Endodermal cell (in vitro differentiated cells): Measurements from ENCODE around the gene EDA2R. TPM values are rescaled to one million over a fixed set of nuclear protein-coding genes. Genes with fewer than 3 reads are reported as not detected.

Experiments
- DNase-seq: peaks from one replicate; pipeline ENCODE4 v3.0.0-alpha.2; 2017
- H3K27ac ChIP-seq: 2 replicates; pipeline ENCODE4 v1.5.1; 2013; ENCODE audit warnings: mild to moderate bottlenecking, low read depth, low read length, moderate library complexity
- H3K27me3 ChIP-seq: 2 replicates; pipeline ENCODE4 v1.6.1; 2013; ENCODE audit warnings: mild to moderate bottlenecking, low read length, moderate library complexity; ENCODE audit not compliant: insufficient read depth, control insufficient read depth, poor library complexity, severe bottlenecking
- H3K36me3 ChIP-seq: 2 replicates; pipeline ENCODE4 v1.7.0; 2013; ENCODE audit warnings: mild to moderate bottlenecking, low read length, moderate library complexity; ENCODE audit not compliant: control insufficient read depth, insufficient read depth
- H3K4me1 ChIP-seq: one replicate; pipeline ENCODE4 v1.7.0; 2013; ENCODE audit warnings: low read length; ENCODE audit not compliant: control insufficient read depth, insufficient read depth
- H3K4me3 ChIP-seq: 2 replicates; pipeline ENCODE4 v1.5.1; 2013; ENCODE audit warnings: mild to moderate bottlenecking, low read length, moderate library complexity
- H3K9ac ChIP-seq: 2 replicates; pipeline ENCODE4 v1.6.1; 2013; ENCODE audit warnings: mild to moderate bottlenecking, low read length, moderate library complexity; ENCODE audit not compliant: poor library complexity, severe bottlenecking; ENCODE audit errors: extremely low read depth
- H3K9me3 ChIP-seq: 2 replicates; pipeline ENCODE4 v1.6.1; 2013; ENCODE audit warnings: mild to moderate bottlenecking, low read length, moderate library complexity; ENCODE audit not compliant: control insufficient read depth
- H3K27ac Mint-ChIP-seq: 2 replicates; pipeline ENCODE4 v1.8.0; 2020; ENCODE audit warnings: mixed read lengths
- H3K27me3 Mint-ChIP-seq: 2 replicates; pipeline ENCODE4 v1.8.0; 2021; ENCODE audit warnings: mild to moderate bottlenecking, mixed read lengths; ENCODE audit not compliant: insufficient read depth
- H3K36me3 Mint-ChIP-seq: 2 replicates; pipeline ENCODE4 v1.8.0; 2020; ENCODE audit warnings: low read depth, mixed read lengths
- H3K4me1 Mint-ChIP-seq: 2 replicates; pipeline ENCODE4 v1.8.0; 2020; ENCODE audit warnings: mixed read lengths
- H3K4me3 Mint-ChIP-seq: 2 replicates; pipeline ENCODE4 v1.8.0; 2020; ENCODE audit warnings: mild to moderate bottlenecking, moderate library complexity, mixed read lengths
- H3K9me3 Mint-ChIP-seq: 2 replicates; pipeline ENCODE4 v1.8.0; 2020; ENCODE audit warnings: mild to moderate bottlenecking, mixed read lengths
- WGBS, 2 experiments: methylation state at CpG; one replicate each; pipeline versions ENCODE4 v1.1.5 to v1.1.7; 2013; ENCODE audit warnings: missing lambda C conversion rate in 2 of 2, mixed read lengths in 1 of 2; ENCODE audit not compliant: insufficient coverage in 1 of 2, insufficient read length in 1 of 2; 5-methylcytosine and 5-hydroxymethylcytosine counted together
- total RNA-seq, 2 donors: library from RNA; stranded (reverse); fragmentation: NEBNext Ultra II Directional in 1 of 2; extraction: Animal tissue kit (Norgen Biotek cat#: 25700) in 1 of 2; gene quantifications; 2 replicates in 1 of 2; 3 replicates in 1 of 2; pipeline ENCODE4 v1.2.1, GENCODE V29; 2021
- TF ChIP-seq, protein P1 (sequence below): fragments of 200-600 bp; sonication (generic); conservative IDR thresholded peaks from 2 replicates; pipeline ENCODE4 v1.5.0; 2021; ENCODE audit warnings: antibody characterized with exemption, mild to moderate bottlenecking

The EDA2R gene
- total RNA-seq, 2 donors from 2014 or later = 1.4 to 1.7 TPM

DNA sequence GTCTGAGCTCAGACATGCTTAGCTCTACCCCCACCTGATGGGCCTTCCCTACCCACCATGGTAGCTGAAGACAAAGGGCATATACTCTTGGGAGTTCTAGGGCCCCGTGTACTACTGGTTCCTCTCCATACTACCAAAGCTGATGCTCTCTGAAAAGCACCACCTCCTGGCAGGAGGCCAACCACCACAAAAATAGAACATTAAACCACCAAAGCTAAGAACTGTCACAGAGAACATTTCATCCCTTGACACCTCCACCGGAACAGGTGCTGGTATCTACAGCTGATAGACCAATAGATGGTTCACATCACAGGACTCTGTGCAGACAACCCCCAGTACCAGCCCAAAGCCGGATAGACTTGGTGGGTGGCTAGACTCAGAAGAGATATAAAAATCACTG is 13.4 kb downstream of the EDA2R start:
- Mint-ChIP-seq H3K4me1 (no peaks in the 10 kb centered on the region), H3K27ac (no peak overlapping the region), H3K27me3 (no peaks in the 10 kb centered on the region), H3K4me3 (no peak overlapping the region), H3K36me3 (no peaks in the 10 kb centered on the region), H3K9me3 (peaks cover 81% of the 10 kb centered on the region)
- Histone ChIP-seq H3K9me3 (no peaks in the 10 kb centered on the region), H3K27me3 (no peaks in the 10 kb centered on the region), H3K9ac (no peak overlapping the region), H3K36me3 (no peaks in the 10 kb centered on the region), H3K4me3 (no peak overlapping the region), H3K4me1 (no peaks in the 10 kb centered on the region), H3K27ac (no peak overlapping the region)
- no peak for DNase-seq
- TF ChIP-seq, protein P1, sequence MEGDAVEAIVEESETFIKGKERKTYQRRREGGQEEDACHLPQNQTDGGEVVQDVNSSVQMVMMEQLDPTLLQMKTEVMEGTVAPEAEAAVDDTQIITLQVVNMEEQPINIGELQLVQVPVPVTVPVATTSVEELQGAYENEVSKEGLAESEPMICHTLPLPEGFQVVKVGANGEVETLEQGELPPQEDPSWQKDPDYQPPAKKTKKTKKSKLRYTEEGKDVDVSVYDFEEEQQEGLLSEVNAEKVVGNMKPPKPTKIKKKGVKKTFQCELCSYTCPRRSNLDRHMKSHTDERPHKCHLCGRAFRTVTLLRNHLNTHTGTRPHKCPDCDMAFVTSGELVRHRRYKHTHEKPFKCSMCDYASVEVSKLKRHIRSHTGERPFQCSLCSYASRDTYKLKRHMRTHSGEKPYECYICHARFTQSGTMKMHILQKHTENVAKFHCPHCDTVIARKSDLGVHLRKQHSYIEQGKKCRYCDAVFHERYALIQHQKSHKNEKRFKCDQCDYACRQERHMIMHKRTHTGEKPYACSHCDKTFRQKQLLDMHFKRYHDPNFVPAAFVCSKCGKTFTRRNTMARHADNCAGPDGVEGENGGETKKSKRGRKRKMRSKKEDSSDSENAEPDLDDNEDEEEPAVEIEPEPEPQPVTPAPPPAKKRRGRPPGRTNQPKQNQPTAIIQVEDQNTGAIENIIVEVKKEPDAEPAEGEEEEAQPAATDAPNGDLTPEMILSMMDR = no peak
- 96% methylated on average over 3 of the region's 3 CpGs; no CpG with 5 or more reads in 1 of the 2 experiments for WGBS, 2 experiments

DNA sequence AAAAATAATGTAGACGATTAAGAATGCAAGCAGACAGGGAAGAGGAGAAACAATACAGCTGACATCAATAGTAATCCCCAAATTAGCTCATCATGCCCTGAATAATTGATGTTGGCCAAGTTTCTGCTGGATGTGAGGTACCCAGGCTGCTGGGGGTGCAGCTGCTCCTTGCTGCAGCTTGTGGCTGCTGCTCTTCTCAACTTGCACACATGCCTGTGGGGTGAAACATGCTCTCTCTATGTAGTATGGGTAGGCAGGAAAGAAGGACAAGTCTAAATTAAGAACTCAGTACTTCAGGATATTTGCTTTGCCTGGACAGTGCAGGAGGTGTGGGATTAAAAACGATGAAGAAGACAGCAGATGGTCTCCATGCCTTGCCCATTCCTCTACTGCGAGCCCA is 16.7 kb downstream of the EDA2R start:
- H3K4me1 Mint-ChIP-seq = no peaks in the 10 kb centered on the region
- no peaks in the 10 kb centered on the region for H3K36me3 Mint-ChIP-seq
- no peaks in the 10 kb centered on the region for H3K4me1 ChIP-seq
- no peak for DNase-seq
- H3K4me3 Mint-ChIP-seq = no peak overlapping the region
- H3K27me3 Mint-ChIP-seq = no peaks in the 10 kb centered on the region
- H3K27ac ChIP-seq = no peak overlapping the region
- TF ChIP-seq, protein P1 = no peak
- H3K9ac ChIP-seq = no peak overlapping the region
- no peak overlapping the region for H3K4me3 ChIP-seq
- H3K9me3 ChIP-seq = no peaks in the 10 kb centered on the region
- no peaks in the 10 kb centered on the region for H3K36me3 ChIP-seq
- no peaks in the 10 kb centered on the region for H3K27me3 ChIP-seq
- peaks cover 54% of the 10 kb centered on the region for H3K9me3 Mint-ChIP-seq
- 96% methylated on average over 2 of the region's 3 CpGs; no CpG with 5 or more reads in 1 of the 2 experiments for WGBS, 2 experiments
- H3K27ac Mint-ChIP-seq = no peak overlapping the region

DNA sequence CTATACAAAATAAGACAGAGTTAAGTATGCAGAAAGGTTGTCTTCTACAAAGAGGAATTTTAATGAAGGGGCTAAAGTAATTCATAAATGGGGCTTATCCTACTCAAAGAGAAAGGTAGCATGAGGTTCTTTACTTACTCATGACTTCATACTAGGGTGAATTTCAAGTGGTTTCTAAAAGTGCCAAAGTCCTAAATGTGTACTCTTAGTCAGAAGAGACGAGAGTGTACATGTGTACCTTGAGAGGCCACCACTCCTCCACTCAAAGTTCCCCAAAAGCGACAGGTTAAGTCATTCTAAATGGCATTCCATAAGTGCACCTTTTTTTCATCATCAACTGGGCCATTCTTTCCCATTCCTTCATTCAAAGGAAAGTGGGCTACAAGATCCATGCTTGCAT is 21.9 kb downstream of the EDA2R start:
- no peaks in the 10 kb centered on the region for H3K4me1 Mint-ChIP-seq

More for the DNA sequence above, 21.9 kb downstream of the EDA2R start:
- Mint-ChIP-seq H3K4me3 (no peak overlapping the region), H3K27me3 (no peaks in the 10 kb centered on the region), H3K27ac (no peak overlapping the region), H3K9me3 (peaks cover 22% of the 10 kb centered on the region), H3K36me3 (no peaks in the 10 kb centered on the region)
- H3K9me3 ChIP-seq = no peaks in the 10 kb centered on the region
- H3K4me3 ChIP-seq = no peak overlapping the region
- H3K27ac ChIP-seq = no peak overlapping the region
- no peak overlapping the region for H3K9ac ChIP-seq
- no peaks in the 10 kb centered on the region for H3K4me1 ChIP-seq
- H3K36me3 ChIP-seq = no peaks in the 10 kb centered on the region
- no peaks in the 10 kb centered on the region for H3K27me3 ChIP-seq
- WGBS, 2 experiments = 95 to 100% methylated on average over 2 of the region's 2 CpGs
- no peak for DNase-seq
- TF ChIP-seq, protein P1 = no peak
